Esophagus muscularis mucosa (tissue), 4 donors: ENCODE measurements around the gene SH3GL2. TPM values are rescaled to one million over a fixed set of nuclear protein-coding genes. Genes with fewer than 3 reads are reported as not detected.

Experiments
- DNase-seq: peaks from one replicate; pipeline ENCODE4 v3.0.0-alpha.2; 2017; ENCODE audit errors: extremely low spot score
- H3K27ac ChIP-seq, 4 donors: fragments of 200-600 bp; sonication (generic); replicated peaks in 1 of 4; 1 replicate in 3 of 4; 2 replicates in 1 of 4; pipeline ENCODE4 v1.5.1; 2016 to 2019; ENCODE audit warnings: mild to moderate bottlenecking in 1 of 4
- H3K27me3 ChIP-seq, 4 donors: fragments of 200-600 bp; sonication (generic); one replicate each; pipeline versions ENCODE4 v1.5.1 to v1.6.0; 2016 to 2019
- H3K36me3 ChIP-seq, 4 donors: fragments of 200-600 bp; sonication (generic); one replicate each; pipeline ENCODE4 v1.5.1; 2016 to 2019
- H3K4me1 ChIP-seq, 4 donors: fragments of 200-600 bp; sonication (generic); one replicate each; pipeline ENCODE4 v1.5.1; 2016 to 2019
- H3K4me3 ChIP-seq, 4 donors: fragments of 200-600 bp; sonication (generic); 1 replicate in 2 of 4; 2 replicates in 2 of 4; pipeline ENCODE4 v1.5.1; 2016 to 2019; ENCODE audit warnings: mild to moderate bottlenecking in 4 of 4, moderate library complexity in 1 of 4
- H3K9me3 ChIP-seq, 4 donors: fragments of 200-600 bp; sonication (generic); 1 replicate in 3 of 4; 2 replicates in 1 of 4; pipeline ENCODE4 v1.5.1; 2016 to 2019
- EP300 ChIP-seq: sonication (generic); formaldehyde crosslinking; IDR thresholded peaks from one replicate; pipeline ENCODE4 v1.6.1; 2017; ENCODE audit warnings: antibody characterized with exemption
- POLR2A ChIP-seq: fragments of 450-650 bp; IDR thresholded peaks from one replicate; pipeline ENCODE4 v1.6.1; 2017; ENCODE audit warnings: antibody characterized with exemption, moderate library complexity, mild to moderate bottlenecking, low read depth
- POLR2AphosphoS5 ChIP-seq, 2 donors: sonication (generic); formaldehyde crosslinking; IDR thresholded peaks; one replicate each; pipeline ENCODE4 v1.6.1; 2017; ENCODE audit warnings: antibody characterized with exemption in 2 of 2
- WGBS: methylation state at CpG from one replicate; pipeline ENCODE4 v1.1.5; 2018; 5-methylcytosine and 5-hydroxymethylcytosine counted together
- intact Hi-C: fragments of 100-400 bp; cut with DNase I; formaldehyde crosslinking; loops from one replicate; pipeline ENCODE4 v1.15.1; 2023
- total RNA-seq, 4 donors: library from RNA; depleted of rRNA; stranded (reverse); fragments of >200 nt; gene quantifications; one replicate each; pipeline versions ENCODE4 v1.1.0 to v1.2.1, GENCODE V29; 2016
- TF ChIP-seq, protein P1 (sequence below), 3 experiments: fragments of 200-600 bp in 2 of 3; fragments of 450-650 bp in 1 of 3; sonication (generic) in 2 of 3; IDR thresholded peaks; one replicate each; pipeline ENCODE4 v1.5.1; 2017 to 2019; ENCODE audit warnings: antibody characterized with exemption in 3 of 3, mild to moderate bottlenecking in 2 of 3, moderate library complexity in 1 of 3

Gene SH3GL2
- total RNA-seq, 4 donors from 2014 or later = 3.3 to 6.7 (median 5.2) TPM

DNA sequence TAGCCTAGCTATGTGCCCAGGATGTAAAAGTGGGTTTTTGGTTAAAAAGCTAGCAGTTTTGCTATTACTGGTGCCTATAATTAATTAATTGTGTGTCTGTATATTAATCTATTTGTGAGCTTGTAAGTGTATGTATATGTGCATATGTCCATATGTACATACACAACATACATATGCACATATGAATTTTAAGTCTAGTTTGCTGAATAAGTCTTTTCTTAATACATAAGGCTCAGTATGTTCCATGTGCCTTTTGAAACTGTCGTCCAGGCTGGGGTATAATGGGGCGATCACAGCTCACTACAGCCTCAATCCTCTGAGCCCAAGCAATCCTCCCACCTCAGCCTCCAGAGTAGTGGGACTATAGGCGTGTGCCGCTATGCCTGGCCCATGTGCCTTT is 10.1 kb downstream of the SH3GL2 start:
- Histone ChIP-seq H3K4me3 (no peak overlapping the region), H3K9me3 (no peaks in the 10 kb centered on the region), H3K27me3 (no peaks in the 10 kb centered on the region), H3K4me1 (no peaks in the 10 kb centered on the region), H3K36me3 (no peaks in the 10 kb centered on the region), H3K27ac (no peak overlapping the region)
- WGBS = 95% methylated on average over 4 of the region's 4 CpGs
- intact Hi-C loops = no loop called here
- no peak for TF ChIP-seq POLR2AphosphoS5 (IDR thresholded peaks at IDR 0.05)
- TF ChIP-seq POLR2A = no peak
- TF ChIP-seq EP300 = no peak
- TF ChIP-seq, protein P1, sequence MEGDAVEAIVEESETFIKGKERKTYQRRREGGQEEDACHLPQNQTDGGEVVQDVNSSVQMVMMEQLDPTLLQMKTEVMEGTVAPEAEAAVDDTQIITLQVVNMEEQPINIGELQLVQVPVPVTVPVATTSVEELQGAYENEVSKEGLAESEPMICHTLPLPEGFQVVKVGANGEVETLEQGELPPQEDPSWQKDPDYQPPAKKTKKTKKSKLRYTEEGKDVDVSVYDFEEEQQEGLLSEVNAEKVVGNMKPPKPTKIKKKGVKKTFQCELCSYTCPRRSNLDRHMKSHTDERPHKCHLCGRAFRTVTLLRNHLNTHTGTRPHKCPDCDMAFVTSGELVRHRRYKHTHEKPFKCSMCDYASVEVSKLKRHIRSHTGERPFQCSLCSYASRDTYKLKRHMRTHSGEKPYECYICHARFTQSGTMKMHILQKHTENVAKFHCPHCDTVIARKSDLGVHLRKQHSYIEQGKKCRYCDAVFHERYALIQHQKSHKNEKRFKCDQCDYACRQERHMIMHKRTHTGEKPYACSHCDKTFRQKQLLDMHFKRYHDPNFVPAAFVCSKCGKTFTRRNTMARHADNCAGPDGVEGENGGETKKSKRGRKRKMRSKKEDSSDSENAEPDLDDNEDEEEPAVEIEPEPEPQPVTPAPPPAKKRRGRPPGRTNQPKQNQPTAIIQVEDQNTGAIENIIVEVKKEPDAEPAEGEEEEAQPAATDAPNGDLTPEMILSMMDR (IDR thresholded peaks at IDR 0.05) = no peak
- DNase-seq = peak; percentile 34

DNA sequence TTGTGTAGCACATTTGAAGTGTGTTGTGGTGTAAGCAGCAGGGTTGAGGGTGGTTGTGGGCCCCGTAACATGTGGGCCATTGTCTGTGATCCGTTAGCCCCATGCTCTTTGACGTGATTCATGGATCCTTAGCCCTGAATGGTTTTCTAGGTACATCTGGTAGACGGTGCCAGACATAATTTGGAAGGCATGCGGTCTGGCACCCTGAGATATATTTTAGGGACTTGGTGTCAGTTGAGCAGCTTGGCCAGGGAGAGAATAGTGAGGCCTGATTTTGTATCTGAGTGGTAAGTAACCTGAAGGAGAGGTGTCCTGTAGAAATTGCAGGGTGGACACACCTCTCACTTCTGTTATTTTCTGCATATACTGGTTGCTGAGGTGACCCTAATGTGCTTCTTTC is 10.9 kb downstream of the SH3GL2 start:
- Histone ChIP-seq H3K9me3 (no peaks in the 10 kb centered on the region), H3K36me3 (no peaks in the 10 kb centered on the region), H3K4me3 (no peak overlapping the region), H3K4me1 (no peaks in the 10 kb centered on the region), H3K27me3 (no peaks in the 10 kb centered on the region), H3K27ac (no peak overlapping the region)
- DNase-seq = peak; percentile 88
- TF ChIP-seq, protein P1 (IDR thresholded peaks at IDR 0.05) = no peak
- TF ChIP-seq EP300 = no peak
- no peak for TF ChIP-seq POLR2AphosphoS5 (IDR thresholded peaks at IDR 0.05)
- no peak for TF ChIP-seq POLR2A
- intact Hi-C loops = no loop called here
- WGBS = 93% methylated on average over 3 of the region's 5 CpGs

DNA sequence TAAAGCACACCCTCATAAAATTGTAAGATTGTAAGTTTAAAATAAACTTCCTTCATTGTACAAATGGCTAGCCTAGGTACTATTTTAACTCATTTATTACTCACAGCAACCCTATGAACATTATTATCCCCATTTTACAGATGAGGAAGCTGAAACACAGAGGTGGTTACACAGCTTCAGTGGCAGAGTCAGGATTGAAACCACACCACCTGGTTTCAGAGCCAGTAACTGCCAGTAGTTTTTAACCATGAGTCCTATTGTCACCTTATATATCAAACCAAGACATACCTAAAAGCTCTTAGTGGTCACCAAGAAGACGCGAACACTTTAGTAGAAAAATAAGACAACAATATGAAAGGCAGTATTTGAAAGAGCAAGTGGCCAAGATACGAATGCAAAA is 16.1 kb downstream of the SH3GL2 start:
- Histone ChIP-seq H3K4me3 (no peak overlapping the region), H3K36me3 (no peaks in the 10 kb centered on the region), H3K27ac (no peak overlapping the region), H3K4me1 (no peaks in the 10 kb centered on the region), H3K27me3 (no peaks in the 10 kb centered on the region), H3K9me3 (no peaks in the 10 kb centered on the region)
- no peak for DNase-seq
- 90% methylated on average over 3 of the region's 3 CpGs for WGBS
- TF ChIP-seq, protein P1 (IDR thresholded peaks at IDR 0.05) = no peak
- TF ChIP-seq EP300 (no peak), POLR2A (no peak), POLR2AphosphoS5 (IDR thresholded peaks at IDR 0.05) (no peak)
- intact Hi-C loops = no loop called here

DNA sequence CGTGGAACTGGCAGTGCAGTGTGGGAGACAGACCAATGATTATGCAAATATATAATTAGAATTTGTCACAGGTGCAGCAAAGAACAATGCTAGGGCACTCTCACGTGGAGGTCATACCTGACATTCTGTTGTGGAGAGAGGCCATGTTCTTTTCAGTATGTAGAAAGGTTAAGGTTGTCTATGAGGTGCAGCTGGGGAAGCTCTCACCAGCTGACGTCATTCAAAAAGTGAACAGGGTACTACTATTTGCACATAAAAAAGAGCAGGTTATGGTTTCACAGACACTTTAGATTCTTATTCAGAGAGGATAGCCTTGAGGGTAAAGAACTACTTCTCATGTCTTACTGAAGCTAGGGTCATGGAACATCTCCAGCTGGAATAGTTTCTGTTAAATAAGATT is 19.1 kb downstream of the SH3GL2 start:
- intact Hi-C loops = no loop called here
- TF ChIP-seq POLR2A (no peak), EP300 (no peak), POLR2AphosphoS5 (IDR thresholded peaks at IDR 0.05) (no peak)
- TF ChIP-seq, protein P1 (IDR thresholded peaks at IDR 0.05) = no peak
- 88% methylated on average over 3 of the region's 3 CpGs for WGBS
- Histone ChIP-seq H3K4me1 (peaks cover 0 to 15% (median 9%) of the 10 kb centered on the region in 4 donors), H3K36me3 (no peaks in the 10 kb centered on the region), H3K27ac (no peak overlapping the region), H3K4me3 (no peak overlapping the region), H3K9me3 (no peaks in the 10 kb centered on the region), H3K27me3 (no peaks in the 10 kb centered on the region)
- no peak for DNase-seq

DNA sequence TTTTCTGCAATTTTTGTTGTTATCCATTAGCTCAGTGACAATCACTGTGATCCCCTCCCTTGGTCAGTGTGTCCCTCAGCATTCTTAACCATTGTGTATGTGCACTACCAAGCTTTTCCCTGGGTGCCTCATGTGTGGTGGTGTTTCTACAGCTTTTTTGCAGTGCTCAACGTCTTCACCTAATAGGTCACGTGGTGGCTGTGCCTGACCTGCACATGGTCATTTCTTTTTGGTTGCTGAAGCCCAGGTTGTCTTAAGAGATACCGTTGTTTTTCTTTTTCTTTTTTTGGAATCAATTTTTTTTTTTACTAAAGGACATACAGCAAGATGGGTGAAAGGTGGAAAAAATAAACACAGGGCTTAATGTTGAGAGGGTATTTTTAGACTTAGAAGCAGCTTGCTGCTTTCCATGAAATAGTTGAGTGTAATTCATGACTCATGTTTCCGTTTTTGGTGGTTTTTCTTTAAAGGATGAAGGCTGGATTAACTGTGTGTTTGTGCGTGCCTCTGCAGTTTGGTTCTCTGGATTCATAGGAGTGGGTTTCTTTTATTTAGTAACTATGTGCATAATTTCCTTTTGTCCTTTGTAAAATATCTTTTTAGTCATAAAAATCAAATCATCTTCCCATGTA is 22.2 kb downstream of the SH3GL2 start:
- H3K9me3 ChIP-seq = no peaks in the 10 kb centered on the region
- intact Hi-C loops = no loop called here
- 25% methylated on average over 5 of the region's 5 CpGs for WGBS
- H3K4me3 ChIP-seq = no peak overlapping the region
- H3K36me3 ChIP-seq = no peaks in the 10 kb centered on the region
- TF ChIP-seq EP300 (no peak), POLR2AphosphoS5 (IDR thresholded peaks at IDR 0.05) (no peak), POLR2A (no peak)
- TF ChIP-seq, protein P1 (IDR thresholded peaks at IDR 0.05) = no peak
- H3K27ac ChIP-seq = no peak overlapping the region
- H3K27me3 ChIP-seq = no peaks in the 10 kb centered on the region
- no peak for DNase-seq
- peaks cover 0 to 15% (median 9%) of the 10 kb centered on the region in 4 donors for H3K4me1 ChIP-seq
